Measurements from ENCODE around the gene BCLAF3.

Gene BCLAF3

DNA sequence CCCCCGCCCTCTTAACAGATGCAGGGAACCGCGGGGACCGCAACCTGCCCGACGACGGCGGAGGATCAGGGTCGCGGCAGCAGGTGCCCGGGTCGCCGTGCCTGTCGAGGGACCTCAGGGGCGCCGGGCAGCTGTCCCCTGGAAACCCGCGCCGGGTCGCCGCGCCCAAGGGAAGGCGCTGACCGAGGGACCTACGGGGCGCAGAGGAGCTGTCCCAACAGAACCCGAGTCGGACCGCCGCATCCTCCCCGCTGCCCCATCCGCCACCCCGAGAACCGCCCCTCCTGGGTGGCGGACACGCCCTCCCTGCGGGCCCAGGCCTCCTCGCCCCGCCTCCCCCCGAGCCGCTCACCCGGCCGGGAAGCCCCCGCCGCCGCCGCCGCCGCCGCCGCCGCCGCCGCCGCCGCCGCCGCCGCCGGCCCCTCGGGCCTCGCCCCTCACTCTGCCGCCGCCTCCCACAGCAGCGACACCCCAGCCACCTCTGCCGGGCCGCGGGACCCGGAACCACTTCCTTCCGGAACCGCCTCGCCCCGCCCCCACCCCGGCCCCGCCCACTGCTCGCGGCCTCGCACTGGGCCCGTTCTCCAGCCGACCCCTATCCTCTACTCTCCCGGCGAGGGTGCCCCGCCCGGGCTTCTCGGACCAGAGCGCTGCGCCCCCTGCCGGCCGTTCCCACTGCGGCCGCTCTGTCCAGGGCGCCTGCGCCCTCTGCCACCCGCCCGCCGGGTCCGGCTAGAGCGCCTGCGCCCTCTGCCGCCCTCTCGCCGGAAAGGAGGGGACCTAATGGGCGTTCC is at the start of gene BCLAF3:
BCLAF3 (minus strand) TSS at position 506 of the 794 bp plus-strand sequence. CDS start 20,797 bp downstream, outside the sequence.
- FAIRE-seq = no peak
- peak; percentile 67 for DNase-seq (ENCODE audit: insufficient read length, low spot score)

GRCh38 chrX:20038966-20039365 is 48.1 kb upstream of the BCLAF3 start:
- no peak for FAIRE-seq

DNA sequence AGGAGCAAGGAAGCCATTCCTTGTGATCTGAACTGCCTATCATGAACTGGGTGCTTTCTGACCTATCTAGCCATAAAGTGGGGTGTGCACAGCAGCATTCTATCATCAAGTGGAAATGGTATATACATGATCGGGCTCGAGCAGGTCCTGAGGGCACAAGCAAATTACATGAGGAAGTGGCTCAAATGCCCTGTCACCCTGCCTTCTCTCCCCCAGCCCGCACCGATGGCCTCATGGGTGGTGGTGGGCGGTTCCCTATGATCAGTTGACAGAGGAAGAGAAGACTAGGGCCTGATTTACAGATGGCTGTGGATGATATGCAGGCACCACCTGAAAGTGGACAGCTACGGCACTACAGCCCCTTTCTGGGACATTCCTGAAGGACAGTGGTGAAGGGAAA is 46.3 kb upstream of the BCLAF3 start:
- DNase-seq (ENCODE audit: insufficient read length, low spot score) (no peak), FAIRE-seq (no peak)

More at GRCh38 chrX:20038966-20039365, 48.1 kb upstream of the BCLAF3 start:
- DNase-seq (ENCODE audit: insufficient read length, low spot score) = no peak

GRCh38 chrX:20032201-20032600 is 41.3 kb upstream of the BCLAF3 start:
- FAIRE-seq (no peak), DNase-seq (ENCODE audit: insufficient read length, low spot score) (no peak)

- no peak for DNase-seq (ENCODE audit: insufficient read length, low spot score)
- FAIRE-seq = no peak
Observed at GRCh38 chrX:20029728-20030127, 38.9 kb upstream of the BCLAF3 start.

GRCh38 chrX:20028588-20028987 is 37.7 kb upstream of the BCLAF3 start:
- FAIRE-seq = no peak
- no peak for DNase-seq (ENCODE audit: insufficient read length, low spot score)

DNA sequence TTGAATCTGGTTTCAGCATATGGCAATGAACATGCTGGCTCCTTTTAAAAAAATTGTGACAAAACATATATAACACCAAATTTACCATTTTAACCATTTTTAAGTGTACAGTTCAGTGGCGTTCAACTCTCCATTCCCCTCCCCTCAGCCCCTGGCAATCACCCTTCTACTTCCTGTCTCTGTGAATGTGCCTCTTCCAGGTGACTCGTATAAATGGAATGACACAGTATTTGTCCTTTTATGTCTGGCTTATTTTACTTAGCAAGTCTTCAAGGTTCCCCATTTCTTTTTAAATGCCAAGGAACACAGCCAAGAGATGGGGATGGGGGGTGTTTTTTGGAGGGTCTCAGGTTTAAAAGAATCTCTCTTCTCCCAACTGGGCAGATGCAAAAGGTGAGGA is 35.4 kb upstream of the BCLAF3 start:
- FAIRE-seq = no peak

DNA sequence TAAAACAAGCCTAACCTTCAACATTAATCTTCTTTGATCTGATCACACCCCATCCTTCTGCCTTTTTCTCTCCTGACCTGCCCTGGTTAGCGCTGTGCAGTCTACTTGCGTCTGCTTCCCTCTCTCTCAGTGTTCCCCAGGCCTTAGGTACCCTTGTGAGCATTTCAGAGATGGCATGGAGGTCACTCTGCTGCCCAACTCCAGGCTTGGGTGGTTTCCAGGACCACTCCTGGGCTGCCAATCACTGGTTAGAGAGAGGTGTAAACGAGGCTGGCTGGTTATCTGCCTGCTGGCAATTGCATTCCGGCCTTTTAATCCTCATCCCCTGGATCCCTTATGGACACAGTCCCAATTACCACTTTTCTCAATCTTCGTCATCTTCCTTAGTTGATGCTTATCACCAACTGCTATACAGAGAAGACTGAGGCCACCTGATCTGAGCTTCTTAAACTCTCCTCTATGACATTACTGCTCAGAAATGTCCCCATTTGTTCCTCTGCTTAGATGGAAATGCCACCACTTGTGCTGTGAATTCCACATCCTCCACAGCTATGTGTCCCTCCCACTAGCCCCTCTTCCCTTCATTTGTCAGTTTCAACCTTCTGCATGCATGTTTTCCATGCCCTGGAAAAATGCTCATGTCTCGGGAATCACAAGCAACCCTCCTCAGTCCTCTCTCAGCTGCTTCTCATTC is 29.0 kb upstream of the BCLAF3 start:
- FAIRE-seq (no peak), DNase-seq (ENCODE audit: insufficient read length, low spot score) (no peak)

More for the DNA sequence above, 35.4 kb upstream of the BCLAF3 start:
- peak; percentile 7 for DNase-seq (ENCODE audit: insufficient read length, low spot score)

GRCh38 chrX:20016616-20016945 is 25.7 kb upstream of the BCLAF3 start:
- no peak for FAIRE-seq

DNA sequence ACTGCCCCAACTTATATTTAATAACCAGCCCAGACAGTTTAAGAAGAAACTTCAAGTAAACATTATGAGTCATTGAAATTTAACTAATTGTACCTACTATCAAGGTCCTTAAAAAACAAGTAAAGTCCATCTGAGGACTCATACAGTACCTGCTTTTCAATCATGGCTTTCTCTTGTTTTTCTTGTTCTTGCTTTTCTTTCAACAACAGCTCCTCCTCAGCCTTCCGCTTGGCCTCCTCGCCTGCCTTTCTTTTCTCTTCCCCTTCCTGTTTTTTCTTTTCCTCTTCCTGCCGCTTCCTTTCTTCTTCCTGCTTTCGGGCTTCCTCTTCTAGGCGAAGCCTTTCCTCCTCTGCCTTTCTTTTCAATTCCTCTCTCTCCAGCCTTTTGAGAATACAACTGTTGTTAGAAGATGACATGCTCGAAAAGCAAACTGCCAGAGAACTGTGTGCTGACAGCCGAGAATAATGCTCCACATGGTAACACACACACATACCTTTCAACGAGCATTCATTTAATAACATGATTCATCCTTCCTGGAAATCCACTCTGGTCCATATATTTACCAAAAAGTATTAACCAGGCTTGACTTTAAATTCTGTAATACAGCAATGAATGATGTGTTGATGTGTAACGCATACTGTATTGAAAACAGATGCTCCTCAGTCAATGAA is 25.2 kb upstream of the BCLAF3 start:
- no peak for FAIRE-seq
- no peak for DNase-seq (ENCODE audit: insufficient read length, low spot score)

More at GRCh38 chrX:20016616-20016945, 25.7 kb upstream of the BCLAF3 start:
- no peak for DNase-seq (ENCODE audit: insufficient read length, low spot score)

- no peak for DNase-seq (ENCODE audit: insufficient read length, low spot score)
- FAIRE-seq = no peak
Observed at GRCh38 chrX:20015422-20015821, 24.6 kb upstream of the BCLAF3 start.

GRCh38 chrX:20011608-20012007 is 20.7 kb upstream of the BCLAF3 start:
- DNase-seq (ENCODE audit: insufficient read length, low spot score) (no peak), FAIRE-seq (no peak)

GRCh38 chrX:20007962-20008622 is 17.2 kb upstream of the BCLAF3 start:
- FAIRE-seq = no peak
- no peak for DNase-seq (ENCODE audit: insufficient read length, low spot score)

DNA sequence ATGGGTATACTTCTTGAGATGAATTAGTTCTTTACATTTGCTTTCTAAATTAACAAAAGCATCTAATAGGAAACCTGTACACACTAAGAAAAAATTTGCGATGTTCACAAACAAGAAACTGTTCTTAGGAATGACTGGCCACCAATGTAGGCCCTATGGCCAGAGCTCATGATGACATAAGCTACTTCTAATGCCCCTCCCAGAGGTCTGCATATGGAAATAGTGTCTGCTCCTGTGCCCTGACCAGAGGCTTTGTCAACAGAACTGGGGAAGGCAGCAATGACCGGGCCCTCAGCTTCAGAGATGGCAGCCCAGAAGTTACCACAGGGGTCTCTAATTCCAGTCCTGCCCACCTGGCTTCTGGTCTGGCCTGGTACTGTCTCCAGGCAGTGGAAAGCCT is 15.0 kb upstream of the BCLAF3 start:
- no peak for FAIRE-seq

DNA sequence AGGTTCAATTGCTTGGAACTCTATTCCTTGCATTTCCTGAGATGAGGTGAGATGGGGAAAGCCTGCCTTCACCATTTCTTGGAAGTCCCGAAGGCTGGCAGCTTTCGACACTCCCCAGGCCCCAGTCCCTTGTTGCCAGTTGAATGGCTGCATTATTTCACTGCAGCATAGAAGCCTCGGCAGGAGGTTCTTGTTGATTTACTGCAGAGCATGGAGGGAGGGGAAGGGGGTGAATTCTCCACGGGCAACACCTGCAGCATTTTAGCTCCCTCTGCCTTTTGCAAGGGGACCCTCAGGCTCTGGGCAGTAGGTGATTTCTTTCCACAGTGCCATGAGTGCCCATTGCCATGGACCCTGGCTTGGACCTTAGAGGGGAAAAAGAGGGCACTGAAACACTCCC is 10.7 kb upstream of the BCLAF3 start:
- DNase-seq (ENCODE audit: insufficient read length, low spot score) = no peak
- FAIRE-seq = no peak

More for the DNA sequence above, 15.0 kb upstream of the BCLAF3 start:
- no peak for DNase-seq (ENCODE audit: insufficient read length, low spot score)

- FAIRE-seq (no peak), DNase-seq (ENCODE audit: insufficient read length, low spot score) (no peak)
Observed at GRCh38 chrX:19991350-19991718, 473 bp upstream of the BCLAF3 start.

- FAIRE-seq = no peak
- peak; percentile 13 for DNase-seq (ENCODE audit: insufficient read length, low spot score)
Observed at GRCh38 chrX:19990151-19990555, 708 bp downstream of the BCLAF3 start.

GRCh38 chrX:19987856-19988255 is 3.0 kb downstream of the BCLAF3 start:
- FAIRE-seq = no peak
- no peak for DNase-seq (ENCODE audit: insufficient read length, low spot score)

DNA sequence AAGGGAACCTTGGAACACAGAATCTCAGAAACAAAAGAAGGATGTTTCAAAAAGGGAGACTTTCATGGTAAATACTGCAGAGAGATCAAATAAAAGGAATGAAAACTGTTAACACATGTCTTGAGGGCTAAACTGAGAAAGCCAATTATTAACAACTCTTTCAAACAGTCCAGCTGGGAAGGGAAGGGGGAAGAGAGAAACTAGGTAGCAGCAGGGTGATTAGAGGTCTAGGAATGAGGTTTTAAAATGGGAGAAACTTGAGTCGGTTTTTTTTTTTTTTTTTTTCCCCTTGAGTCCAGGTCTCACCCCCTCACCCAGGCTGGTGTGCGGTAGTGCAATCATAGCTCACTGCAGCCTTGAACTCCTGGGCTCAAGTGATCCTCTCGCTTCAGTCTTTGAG is 4.3 kb downstream of the BCLAF3 start:
- FAIRE-seq = no peak

GRCh38 chrX:19981947-19982346 is 8.9 kb downstream of the BCLAF3 start:
- FAIRE-seq (no peak), DNase-seq (ENCODE audit: insufficient read length, low spot score) (no peak)

More for the DNA sequence above, 4.3 kb downstream of the BCLAF3 start:
- DNase-seq (ENCODE audit: insufficient read length, low spot score) = no peak

- FAIRE-seq (no peak), DNase-seq (ENCODE audit: insufficient read length, low spot score) (no peak)
Observed at GRCh38 chrX:19975845-19976244, 15.0 kb downstream of the BCLAF3 start.

Data from HTR-8/SVneo (cell line).